ENCODE measurements around the gene LRRC28.

DNA sequence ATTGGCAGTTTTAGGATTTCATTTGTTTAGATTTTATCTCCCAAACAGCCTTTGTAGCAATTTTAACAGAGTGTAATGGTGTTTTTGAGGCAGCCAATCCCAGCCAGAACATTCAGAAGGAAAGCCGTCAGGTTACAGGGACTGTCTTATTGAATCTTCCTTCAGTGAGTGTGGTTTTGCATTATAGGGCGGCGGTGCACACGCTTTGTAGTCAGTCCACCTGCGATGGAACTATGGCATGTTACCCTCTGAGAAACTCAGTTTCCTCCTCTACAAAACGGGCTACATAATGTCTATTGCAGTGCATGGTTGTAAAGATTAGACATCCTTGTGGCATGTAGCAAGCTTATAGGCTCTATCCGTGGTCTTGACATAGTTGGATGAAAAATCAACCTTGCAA, 1.0 kb downstream of the LRRC28 start:
- TF ChIP-seq, protein P1, sequence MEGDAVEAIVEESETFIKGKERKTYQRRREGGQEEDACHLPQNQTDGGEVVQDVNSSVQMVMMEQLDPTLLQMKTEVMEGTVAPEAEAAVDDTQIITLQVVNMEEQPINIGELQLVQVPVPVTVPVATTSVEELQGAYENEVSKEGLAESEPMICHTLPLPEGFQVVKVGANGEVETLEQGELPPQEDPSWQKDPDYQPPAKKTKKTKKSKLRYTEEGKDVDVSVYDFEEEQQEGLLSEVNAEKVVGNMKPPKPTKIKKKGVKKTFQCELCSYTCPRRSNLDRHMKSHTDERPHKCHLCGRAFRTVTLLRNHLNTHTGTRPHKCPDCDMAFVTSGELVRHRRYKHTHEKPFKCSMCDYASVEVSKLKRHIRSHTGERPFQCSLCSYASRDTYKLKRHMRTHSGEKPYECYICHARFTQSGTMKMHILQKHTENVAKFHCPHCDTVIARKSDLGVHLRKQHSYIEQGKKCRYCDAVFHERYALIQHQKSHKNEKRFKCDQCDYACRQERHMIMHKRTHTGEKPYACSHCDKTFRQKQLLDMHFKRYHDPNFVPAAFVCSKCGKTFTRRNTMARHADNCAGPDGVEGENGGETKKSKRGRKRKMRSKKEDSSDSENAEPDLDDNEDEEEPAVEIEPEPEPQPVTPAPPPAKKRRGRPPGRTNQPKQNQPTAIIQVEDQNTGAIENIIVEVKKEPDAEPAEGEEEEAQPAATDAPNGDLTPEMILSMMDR (IDR thresholded peaks at IDR 0.05; ENCODE audit: low read depth, low read length) = no peak
- TF ChIP-seq EZH2phosphoT487 (IDR thresholded peaks at IDR 0.05; ENCODE audit: low read depth) = no peak

Measured in OCI-LY3 (cell line).